Measurements from ENCODE around the gene VMP1.
A peak's percentile ranks its signal among the peaks of the same experiment; 100 is the strongest.
"Not testable (repeated sequence)": the region's sequence is repeated elsewhere in the genome, so short reads cannot be mapped to it uniquely, and the experiment has no call there.

Gene VMP1

GRCh38 chr17:59812139-59812538 is 104.7 kb downstream of the VMP1 start:
- peak; percentile 54 for DNase-seq (ENCODE audit: low read depth)

- no peak for DNase-seq (ENCODE audit: low read depth)
Measured at GRCh38 chr17:59814276-59814675, 106.8 kb downstream of the VMP1 start.

GRCh38 chr17:59814685-59815084 is 107.2 kb downstream of the VMP1 start:
- no peak for DNase-seq (ENCODE audit: low read depth)

GRCh38 chr17:59815965-59816364 is 108.5 kb downstream of the VMP1 start:
- DNase-seq (ENCODE audit: low read depth), result no peak

GRCh38 chr17:59825533-59826322 is 118.3 kb downstream of the VMP1 start:
- DNase-seq (ENCODE audit: low read depth), result no peak

GRCh38 chr17:59826706-59827453 is 119.4 kb downstream of the VMP1 start:
- DNase-seq (ENCODE audit: low read depth), result no peak

- DNase-seq (ENCODE audit: low read depth), result no peak
Measured at GRCh38 chr17:59827721-59828477, 120.4 kb downstream of the VMP1 start.

GRCh38 chr17:59828478-59828760 is 121.0 kb downstream of the VMP1 start:
- no peak for DNase-seq (ENCODE audit: low read depth)

- not testable (repeated sequence) for DNase-seq (ENCODE audit: low read depth)
Measured at GRCh38 chr17:59828819-59829216, 121.4 kb downstream of the VMP1 start.

GRCh38 chr17:59829217-59830006 is 122.0 kb downstream of the VMP1 start:
- peak; percentile 52 for DNase-seq (ENCODE audit: low read depth)

GRCh38 chr17:59830007-59830630 is 122.7 kb downstream of the VMP1 start:
- DNase-seq (ENCODE audit: low read depth), result no peak

GRCh38 chr17:59830846-59831486 is 123.5 kb downstream of the VMP1 start:
- DNase-seq (ENCODE audit: low read depth), result no peak

- no peak for DNase-seq (ENCODE audit: low read depth)
Measured at GRCh38 chr17:59832883-59833379, 125.5 kb downstream of the VMP1 start.

GRCh38 chr17:59837308-59838051 is 130.0 kb downstream of the VMP1 start:
- DNase-seq (ENCODE audit: low read depth), result peak; percentile 77

GRCh38 chr17:59838052-59838916 is 130.8 kb downstream of the VMP1 start:
- DNase-seq (ENCODE audit: low read depth), result no peak

GRCh38 chr17:59839651-59840328 is 132.3 kb downstream of the VMP1 start:
- DNase-seq (ENCODE audit: low read depth), result no peak

GRCh38 chr17:59840329-59841090 is 133.1 kb downstream of the VMP1 start:
- DNase-seq (ENCODE audit: low read depth), result no peak

Measured in CMK (cell line).